OCI-LY3 (cell line): ENCODE data around the gene MYCN.

ENCODE experiments used
- H2AFZ ChIP-seq: fragments of 200-600, 300-600 bp; shearing (Covaris generic); 2 replicates; pipeline ENCODE4 v1.6.0; 2014; ENCODE audit warnings: antibody characterized with exemption, low read depth, low read length
- H3K27ac ChIP-seq: fragments of 200-600, 300-600 bp; sonication (generic); 2 replicates; pipeline ENCODE4 v1.5.1; 2014; ENCODE audit warnings: mild to moderate bottlenecking, low read length, moderate library complexity, mixed read lengths
- H3K27me3 ChIP-seq: fragments of 200-600, 300-600 bp; sonication (generic); 2 replicates; pipeline ENCODE4 v1.6.1; 2014; ENCODE audit warnings: low read depth, low read length, mixed read lengths
- H3K36me3 ChIP-seq: fragments of 200-600, 300-600 bp; sonication (generic); replicated peaks from 2 replicates; pipeline ENCODE3; 2014; ENCODE audit warnings: low read depth, low read length, mixed read lengths
- H3K4me1 ChIP-seq: fragments of 300-600, 200-600 bp; sonication (generic); 2 replicates; pipeline ENCODE4 v1.6.1; 2014; ENCODE audit warnings: low read length, mixed read lengths
- H3K4me2 ChIP-seq: fragments of 200-600, 300-600 bp; sonication (generic); 2 replicates; pipeline ENCODE4 v1.6.1; 2014; ENCODE audit warnings: low read length, mixed read lengths
- H3K4me3 ChIP-seq: fragments of 300-600, 200-600 bp; sonication (generic); 2 replicates; pipeline ENCODE4 v1.5.1; 2014; ENCODE audit warnings: antibody characterized with exemption, mild to moderate bottlenecking, low read length, moderate library complexity
- H3K79me2 ChIP-seq: fragments of 300-600, 200-600 bp; shearing (Covaris generic); 2 replicates; pipeline ENCODE4 v1.6.1; 2014; ENCODE audit warnings: mild to moderate bottlenecking, low read length, mixed read lengths
- H3K9ac ChIP-seq: fragments of 300-600, 200-600 bp; shearing (Covaris generic); 2 replicates; pipeline ENCODE4 v1.6.0; 2014; ENCODE audit warnings: mild to moderate bottlenecking, low read length, moderate library complexity
- H3K9me3 ChIP-seq: fragments of 200-600, 300-600 bp; shearing (Covaris generic); 2 replicates; pipeline ENCODE4 v1.6.1; 2014; ENCODE audit warnings: low read length, mixed read lengths; ENCODE audit not compliant: insufficient read depth
- H4K20me1 ChIP-seq: fragments of 200-600, 300-600 bp; sonication (generic); 2 replicates; pipeline ENCODE4 v1.6.1; 2016; ENCODE audit warnings: low read length, mixed read lengths; ENCODE audit not compliant: insufficient read depth
- CTCF ChIP-seq: fragments of 200-600, 300-600 bp; sonication (generic); IDR thresholded peaks from 2 replicates; pipeline ENCODE4 v1.5.1; 2014; ENCODE audit warnings: antibody characterized with exemption, low read length, low read depth
- EZH2phosphoT487 ChIP-seq: fragments of 200-600 bp; shearing (Covaris generic); IDR thresholded peaks from 2 replicates; pipeline ENCODE4 v1.6.1; 2018; ENCODE audit warnings: antibody characterized with exemption, mixed run types, low read depth

MYCN gene

GRCh38 chr2:15968280-15969178 is 28.2 kb downstream of the MYCN start:
- peaks cover 11% of the 10 kb centered on the region; the same call in 1 of the 2 replicates for H3K4me1 ChIP-seq
- no peak overlapping the region for H3K4me2 ChIP-seq
- H3K4me3 ChIP-seq, result no peak overlapping the region
- no peaks in the 10 kb centered on the region for H4K20me1 ChIP-seq
- no peak overlapping the region for H2AFZ ChIP-seq
- H3K27me3 ChIP-seq, result peaks cover 8% of the 10 kb centered on the region; the same call in 1 of the 2 replicates
- H3K36me3 ChIP-seq, result no peaks in the 10 kb centered on the region
- no peak overlapping the region for H3K9ac ChIP-seq
- no peaks in the 10 kb centered on the region for H3K79me2 ChIP-seq
- TF ChIP-seq CTCF (no peak), EZH2phosphoT487 (no peak)
- H3K27ac ChIP-seq, result no peak overlapping the region
- no peaks in the 10 kb centered on the region for H3K9me3 ChIP-seq

- peaks cover 12% of the 10 kb centered on the region; the same call in 1 of the 2 replicates for H3K27me3 ChIP-seq
- H3K9me3 ChIP-seq, result no peaks in the 10 kb centered on the region
- H2AFZ ChIP-seq, result no peak overlapping the region
- TF ChIP-seq EZH2phosphoT487 (no peak), CTCF (no peak)
- no peak overlapping the region for H3K4me2 ChIP-seq
- no peaks in the 10 kb centered on the region for H3K36me3 ChIP-seq
- no peak overlapping the region for H3K27ac ChIP-seq
- no peak overlapping the region for H3K4me3 ChIP-seq
- H4K20me1 ChIP-seq, result no peaks in the 10 kb centered on the region
- no peak overlapping the region for H3K9ac ChIP-seq
- peaks cover 11% of the 10 kb centered on the region; the same call in 1 of the 2 replicates for H3K4me1 ChIP-seq
- H3K79me2 ChIP-seq, result no peaks in the 10 kb centered on the region
These were observed 28.9 kb downstream of the MYCN start for GRCh38 chr2:15969214-15969613.

GRCh38 chr2:15970701-15971100 is 30.4 kb downstream of the MYCN start:
- no peak overlapping the region for H3K9ac ChIP-seq
- peaks cover 12% of the 10 kb centered on the region; the same call in 1 of the 2 replicates for H3K27me3 ChIP-seq
- no peak overlapping the region for H3K4me2 ChIP-seq
- TF ChIP-seq CTCF, result no peak
- no peak for TF ChIP-seq EZH2phosphoT487
- H3K4me3 ChIP-seq, result no peak overlapping the region
- H4K20me1 ChIP-seq, result no peaks in the 10 kb centered on the region
- H3K4me1 ChIP-seq, result peaks cover 7% of the 10 kb centered on the region; the same call in 1 of the 2 replicates
- H2AFZ ChIP-seq, result no peak overlapping the region
- H3K79me2 ChIP-seq, result no peaks in the 10 kb centered on the region
- no peaks in the 10 kb centered on the region for H3K36me3 ChIP-seq
- H3K9me3 ChIP-seq, result no peaks in the 10 kb centered on the region
- no peak overlapping the region for H3K27ac ChIP-seq

DNA sequence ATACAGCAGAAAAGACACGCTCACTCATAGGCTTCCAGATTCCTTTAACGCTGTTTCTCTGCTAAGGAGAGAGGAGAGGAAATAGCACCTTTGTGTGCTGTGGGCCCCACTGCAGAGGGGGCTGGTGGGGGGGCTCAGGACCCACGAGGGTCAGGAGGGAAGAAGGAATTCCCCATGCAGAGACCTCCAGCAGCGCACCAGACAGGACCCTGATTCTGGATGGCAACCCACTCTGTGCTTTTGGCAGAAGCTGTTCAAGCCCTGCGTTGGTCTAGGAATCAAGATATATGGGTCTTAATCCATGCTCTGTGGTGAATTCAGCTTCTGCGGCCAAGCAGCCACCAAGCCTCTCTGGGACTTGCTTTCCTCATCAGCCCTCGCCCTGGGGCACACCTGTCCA is 31.0 kb downstream of the MYCN start:
- H3K36me3 ChIP-seq, result no peaks in the 10 kb centered on the region
- peaks cover 16% of the 10 kb centered on the region; the same call in 1 of the 2 replicates for H3K27me3 ChIP-seq
- no peak overlapping the region for H2AFZ ChIP-seq
- no peaks in the 10 kb centered on the region for H4K20me1 ChIP-seq
- H3K9me3 ChIP-seq, result no peaks in the 10 kb centered on the region
- 0 out of 2 replicates have a peak, but pooled peaks cover under 1% of the 10 kb centered on the region for H3K4me1 ChIP-seq
- no peaks in the 10 kb centered on the region for H3K79me2 ChIP-seq
- no peak overlapping the region for H3K4me3 ChIP-seq
- no peak for TF ChIP-seq EZH2phosphoT487
- TF ChIP-seq CTCF, result no peak
- H3K4me2 ChIP-seq, result no peak overlapping the region
- H3K9ac ChIP-seq, result no peak overlapping the region
- H3K27ac ChIP-seq, result no peak overlapping the region
